H54 (cell line): ENCODE data around the gene FHIP1B.
"Not testable (repeated sequence)": the region's sequence is repeated elsewhere in the genome, so short reads cannot be mapped to it uniquely, and the experiment has no call there.

ENCODE experiments used
- DNase-seq: peaks from one replicate; pipeline ENCODE4 v3.0.0; 2011; ENCODE audit warnings: low spot score, mixed read lengths; ENCODE audit not compliant: insufficient read length
- FAIRE-seq: peaks from 3 replicates; lab custom pipeline; 2011; peaks lifted over from hg19 to GRCh38; lab: Jason Lieb, UNC
- POLR2A ChIP-seq: IDR thresholded peaks from 2 replicates; pipeline ENCODE4 v1.6.1; 2011; ENCODE audit warnings: low read depth, mild to moderate bottlenecking, low read length

FHIP1B gene

GRCh38 chr11:6234387-6235107 lies at the start of gene FHIP1B:
Gene FHIP1B, minus strand, starts transcription at chr11:6234636. Its CDS starts 10,120 bp downstream, at chr11:6224516.
- DNase-seq (peak; percentile 98), FAIRE-seq (peak; percentile 92)
- TF ChIP-seq POLR2A: peak; percentile 90

GRCh38 chr11:6283453-6284023 lies 49.1 kb upstream of the FHIP1B start:
- no peak for DNase-seq
- TF ChIP-seq POLR2A: no peak
- no peak for FAIRE-seq

DNA sequence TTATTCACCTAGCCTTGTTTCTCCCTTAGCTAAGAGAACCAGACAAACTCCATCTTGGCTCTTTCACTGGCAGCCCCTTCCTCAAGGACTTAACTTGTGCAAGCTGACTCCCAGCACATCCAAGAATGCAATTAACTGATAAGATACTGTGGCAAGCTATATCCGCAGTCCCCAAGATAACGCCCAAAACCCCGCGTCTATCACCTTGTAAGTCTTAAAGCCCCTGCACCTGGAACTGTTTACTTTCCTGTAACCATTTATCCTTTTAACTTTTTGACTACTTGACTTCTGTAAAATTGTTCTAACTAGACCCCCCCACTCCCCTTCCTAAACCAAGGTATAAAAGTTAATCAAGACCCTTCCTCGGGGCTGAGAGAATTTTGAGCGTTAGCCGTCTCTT lies 46.4 kb upstream of the FHIP1B start:
- FAIRE-seq, DNase-seq: not testable (repeated sequence)

GRCh38 chr11:6273188-6273587 lies 38.8 kb upstream of the FHIP1B start:
- DNase-seq: no peak
- no peak for FAIRE-seq
- TF ChIP-seq POLR2A: no peak

DNA sequence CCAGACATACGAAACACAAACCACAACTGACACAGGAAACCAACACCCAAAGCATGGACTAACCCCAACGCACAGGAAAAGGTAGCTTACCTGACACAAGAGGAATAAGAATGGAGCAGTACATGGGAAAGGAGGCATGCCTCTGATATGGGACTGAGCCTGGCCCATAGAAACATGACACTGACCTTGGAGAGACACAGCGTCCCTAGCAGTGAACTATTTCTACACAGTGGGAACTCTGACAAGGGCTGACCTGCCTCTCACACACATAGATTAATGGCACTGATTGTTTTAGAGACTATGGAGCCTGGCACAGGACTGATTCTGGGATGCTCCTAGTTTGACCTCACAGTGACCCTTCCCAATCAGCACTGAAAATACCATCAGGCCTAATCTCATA lies 37.2 kb upstream of the FHIP1B start:
- no peak for DNase-seq
- no peak for FAIRE-seq
- TF ChIP-seq POLR2A: no peak

DNA sequence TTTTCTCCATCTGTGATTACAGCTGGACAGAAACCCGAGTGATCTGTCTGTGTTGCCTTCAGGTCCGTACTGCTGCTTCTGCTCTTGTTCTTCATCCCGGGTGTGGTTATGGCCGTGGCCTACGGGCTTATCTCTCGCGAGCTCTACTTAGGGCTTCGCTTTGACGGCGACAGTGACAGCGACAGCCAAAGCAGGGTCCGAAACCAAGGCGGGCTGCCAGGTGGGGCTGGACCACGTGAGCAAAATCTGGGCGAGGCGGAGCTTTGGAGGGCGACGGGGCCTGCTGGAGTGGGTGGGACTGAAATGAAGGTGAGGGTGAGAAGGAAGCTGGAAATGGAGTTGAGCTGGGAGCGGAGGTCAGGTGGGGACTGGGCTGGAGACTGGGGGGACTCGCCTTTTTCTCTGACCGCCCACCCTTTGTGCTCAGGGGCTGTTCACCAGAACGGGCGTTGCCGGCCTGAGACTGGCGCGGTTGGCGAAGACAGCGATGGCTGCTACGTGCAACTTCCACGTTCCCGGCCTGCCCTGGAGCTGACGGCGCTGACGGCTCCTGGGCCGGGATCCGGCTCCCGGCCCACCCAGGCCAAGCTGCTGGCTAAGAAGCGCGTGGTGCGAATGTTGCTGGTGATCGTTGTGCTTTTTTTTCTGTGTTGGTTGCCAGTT lies 36.3 kb upstream of the FHIP1B start:
- no peak for FAIRE-seq
- no peak for TF ChIP-seq POLR2A
- no peak for DNase-seq

GRCh38 chr11:6269994-6270393 lies 35.6 kb upstream of the FHIP1B start:
- DNase-seq (no peak), FAIRE-seq (no peak)
- no peak for TF ChIP-seq POLR2A

DNA sequence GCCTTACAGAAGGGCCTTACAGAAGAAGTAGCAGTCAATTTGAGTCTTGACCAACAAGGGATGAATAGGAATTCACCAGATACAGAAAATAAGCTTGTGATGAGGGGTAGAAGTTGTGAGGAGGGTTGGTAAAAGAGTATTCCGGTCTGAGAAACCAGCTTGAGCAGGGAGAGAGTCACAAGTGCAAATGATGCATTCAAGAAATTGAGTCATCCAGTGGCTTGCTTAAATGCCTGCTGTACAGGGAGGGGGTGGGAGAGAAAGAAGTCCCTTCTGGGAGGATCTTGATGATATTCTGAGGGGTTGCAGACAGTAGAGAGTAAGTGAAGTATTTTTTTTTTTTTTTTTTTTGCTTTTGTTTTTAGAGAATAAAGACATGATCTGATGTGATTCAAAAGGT lies 34.4 kb upstream of the FHIP1B start:
- DNase-seq (no peak), FAIRE-seq (no peak)
- TF ChIP-seq POLR2A: no peak

DNA sequence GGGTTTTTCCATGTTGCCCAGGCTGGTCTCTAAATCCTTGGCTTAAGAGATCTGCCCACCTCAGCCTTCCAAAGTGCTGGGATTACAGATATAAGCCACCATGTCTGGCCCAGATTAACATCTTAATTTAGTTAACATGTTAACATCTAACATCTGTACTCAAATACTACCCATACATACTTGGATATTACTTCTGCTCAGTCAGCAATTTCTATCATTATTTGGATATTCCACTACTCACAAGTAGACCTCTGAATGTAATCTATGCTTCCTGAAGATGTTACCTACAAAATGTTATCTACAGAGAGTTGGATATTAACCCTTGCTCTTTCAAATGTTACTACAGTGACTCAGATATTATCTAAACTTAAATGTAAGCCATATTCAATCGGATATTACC lies 29.2 kb upstream of the FHIP1B start:
- TF ChIP-seq POLR2A: no peak
- FAIRE-seq: no peak

DNA sequence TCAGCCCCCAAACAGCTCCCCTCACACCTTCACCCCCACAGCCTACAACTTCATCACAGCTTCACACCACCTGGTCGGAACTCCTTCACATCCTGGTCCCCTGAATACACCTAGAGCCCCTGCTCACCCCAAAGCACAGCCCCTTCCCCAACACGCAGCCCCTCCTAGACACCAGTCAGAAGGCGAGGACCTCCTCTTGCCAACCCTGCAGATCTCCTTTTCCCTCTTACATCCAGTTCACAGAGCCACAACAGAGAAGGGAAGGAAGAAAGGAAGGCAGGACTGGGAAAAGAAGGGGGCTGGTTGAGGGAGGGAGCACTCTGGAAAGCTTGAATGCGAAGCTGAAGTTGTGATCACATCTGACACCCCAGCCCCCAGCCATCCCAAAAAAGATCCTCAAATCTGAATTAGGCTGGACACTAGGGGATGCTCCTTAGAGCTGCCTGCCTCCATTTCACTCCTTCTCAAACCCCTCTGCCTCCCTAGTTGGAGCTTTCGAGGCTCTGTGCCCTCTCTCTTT lies 25.8 kb upstream of the FHIP1B start:
- FAIRE-seq: no peak

More for the DNA sequence above, 29.2 kb upstream of the FHIP1B start:
- no peak for DNase-seq

DNA sequence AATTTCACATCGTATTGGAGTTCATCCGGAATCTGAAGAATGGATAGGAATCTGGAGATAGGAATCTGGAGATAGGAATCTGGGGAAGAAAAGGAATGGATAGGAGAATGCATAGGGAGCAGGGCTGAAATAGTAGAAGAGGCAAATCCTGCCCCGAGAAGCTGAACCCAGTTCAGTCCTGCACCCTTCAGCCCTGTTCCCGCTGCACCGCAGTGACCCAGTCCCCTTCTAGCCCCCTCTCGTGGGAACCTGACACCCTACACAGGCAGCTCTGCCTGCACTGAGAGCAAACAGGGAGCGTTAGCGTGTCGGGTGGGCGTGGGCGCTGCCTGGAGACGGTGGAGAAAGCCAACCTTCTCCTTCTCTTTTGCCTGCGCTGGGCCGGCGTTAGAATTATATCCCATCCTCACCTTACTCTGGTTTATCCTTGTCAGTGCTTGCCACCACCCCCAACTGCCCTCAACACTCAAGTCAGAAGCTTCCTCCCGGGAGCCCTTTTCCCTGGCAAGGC lies 24.2 kb upstream of the FHIP1B start:
- FAIRE-seq (no peak), DNase-seq (no peak)
- TF ChIP-seq POLR2A: no peak

More for the DNA sequence above, 25.8 kb upstream of the FHIP1B start:
- no peak for DNase-seq
- no peak for TF ChIP-seq POLR2A

DNA sequence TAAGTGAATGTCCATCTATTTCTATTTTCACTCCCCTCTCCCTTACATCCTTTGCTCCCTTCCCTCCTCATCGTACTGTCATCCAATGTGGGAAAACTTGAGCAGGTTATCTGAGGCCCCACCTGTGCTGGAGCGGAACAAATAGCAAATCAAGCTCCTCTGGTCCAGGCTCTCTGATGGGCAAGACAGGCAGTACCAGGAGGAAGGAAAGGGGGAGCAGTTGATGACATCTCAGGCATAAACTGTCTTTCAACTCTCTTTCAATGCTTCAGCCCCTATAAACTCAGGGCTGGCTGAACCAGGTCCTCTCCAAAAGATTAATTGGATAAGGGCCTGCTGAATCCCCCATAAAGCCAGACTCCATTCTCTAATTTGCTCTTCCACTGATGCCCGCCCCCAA lies 23.7 kb upstream of the FHIP1B start:
- FAIRE-seq: no peak
- TF ChIP-seq POLR2A: no peak
- DNase-seq: no peak

DNA sequence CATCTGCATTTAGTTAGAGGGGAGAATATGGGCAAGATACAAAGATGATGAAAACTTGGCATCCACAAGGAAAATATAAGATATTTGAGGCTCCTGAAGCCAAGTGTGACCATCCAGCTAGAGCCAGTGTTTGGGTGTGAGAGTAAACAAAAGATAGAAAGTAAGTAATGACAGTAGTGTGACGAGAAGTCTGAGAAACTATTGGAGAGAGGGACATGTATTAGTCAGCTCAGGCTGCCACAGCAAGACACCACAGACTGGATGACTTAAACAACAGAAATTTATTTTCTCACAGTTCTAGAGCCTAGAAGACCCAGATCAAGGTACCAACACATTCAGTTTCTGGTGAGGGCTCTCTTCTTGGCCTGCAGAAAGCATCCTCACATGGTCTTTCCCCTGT lies 18.8 kb upstream of the FHIP1B start:
- FAIRE-seq: no peak
- DNase-seq: no peak
- no peak for TF ChIP-seq POLR2A

DNA sequence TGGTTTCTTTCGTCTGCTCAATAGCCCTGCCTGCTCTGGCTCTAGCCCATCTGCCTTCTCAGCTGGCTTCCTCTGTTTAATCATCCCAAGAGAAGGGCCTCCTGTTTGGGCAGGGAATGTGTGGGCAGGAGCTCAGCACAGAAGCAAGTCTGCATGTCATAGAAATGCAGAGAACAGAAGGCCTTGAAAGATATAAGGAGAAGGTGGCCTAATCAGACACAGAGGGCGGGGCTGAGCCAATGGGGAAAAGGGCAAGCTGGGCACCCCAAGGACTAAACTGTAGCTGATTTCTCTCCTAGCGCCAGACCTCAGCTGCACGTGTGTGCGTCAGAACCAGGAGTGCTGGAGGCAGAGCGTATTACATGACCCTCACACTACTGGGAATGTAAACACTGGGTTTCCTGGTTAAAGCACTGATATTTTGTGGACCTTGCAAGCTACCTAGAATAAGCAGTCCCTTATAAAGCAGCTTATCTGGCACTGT lies 17.6 kb upstream of the FHIP1B start:
- FAIRE-seq (no peak), DNase-seq (no peak)
- TF ChIP-seq POLR2A: no peak
